Uterus (tissue), 4 donors: ENCODE results near the gene R3HDM2. TPM values are rescaled to one million over a fixed set of nuclear protein-coding genes. Genes with fewer than 3 reads are reported as not detected.

ENCODE experiments used
- DNase-seq, 2 donors: peaks; one replicate each; pipeline ENCODE4 v3.0.0-alpha.2; 2019 to 2020
- H3K27ac ChIP-seq, 2 donors: fragments of 200-600 bp; sonication (generic); 1 replicate in 1 of 2; 2 replicates in 1 of 2; pipeline ENCODE4 v1.5.1; 2016 to 2018
- H3K27me3 ChIP-seq, 2 donors: fragments of 200-600 bp; sonication (generic); one replicate each; pipeline ENCODE4 v1.5.1; 2018 to 2019; ENCODE audit warnings: control low read depth in 1 of 2
- H3K36me3 ChIP-seq, 2 donors: fragments of 200-600 bp; sonication (generic); one replicate each; pipeline ENCODE4 v1.5.1; 2019; ENCODE audit warnings: control low read depth in 1 of 2
- H3K4me1 ChIP-seq, 2 donors: fragments of 200-600 bp; sonication (generic); one replicate each; pipeline ENCODE4 v1.5.1; 2018 to 2019; ENCODE audit warnings: control low read depth in 1 of 2
- H3K4me3 ChIP-seq, 2 donors: fragments of 200-600 bp; sonication (generic); 1 replicate in 1 of 2; 2 replicates in 1 of 2; pipeline ENCODE4 v1.5.1; 2018 to 2019; ENCODE audit warnings: mild to moderate bottlenecking in 1 of 2
- H3K9me3 ChIP-seq, 2 donors: fragments of 200-600 bp; sonication (generic); one replicate each; pipeline ENCODE4 v1.5.1; 2019; ENCODE audit warnings: control low read depth in 1 of 2
- CTCF ChIP-seq, 4 experiments: fragments of 200-600 bp in 2 of 4; fragments of 450-650 bp in 2 of 4; sonication (generic) in 2 of 4; IDR thresholded peaks; one replicate each; pipeline ENCODE4 v1.5.1; 2016 to 2019; ENCODE audit warnings: antibody characterized with exemption in 4 of 4, mild to moderate bottlenecking in 2 of 4, moderate library complexity in 1 of 4
- POLR2A ChIP-seq, 2 donors: fragments of 450-650 bp; IDR thresholded peaks; one replicate each; pipeline ENCODE4 v1.6.1; 2016; ENCODE audit warnings: antibody characterized with exemption in 2 of 2, mild to moderate bottlenecking in 1 of 2, moderate library complexity in 1 of 2
- intact Hi-C: fragments of 100-400 bp; cut with DNase I; formaldehyde crosslinking; loops from one replicate; pipeline ENCODE4 v1.15.1; 2023; ENCODE audit warnings: low total_unique reads
- total RNA-seq, 4 donors: library from RNA; depleted of rRNA in 3 of 4; stranded (reverse); fragments of >200 nt in 3 of 4; gene quantifications; one replicate each; pipeline versions ENCODE4 v1.1.0 to v1.2.4, GENCODE V29; 2014 to 2023
- donor health status: DM: yes; HTN: yes; CAD: no.

Gene R3HDM2
- total RNA-seq, 4 donors from 2014 or later: 9.4 to 89.0 (median 34.2) TPM

GRCh38 chr12:57352166-57352565 lies 78.7 kb downstream of the R3HDM2 start:
- TF ChIP-seq CTCF (IDR thresholded peaks at IDR 0.05): no peak
- TF ChIP-seq POLR2A (IDR thresholded peaks at IDR 0.05): no peak
- Histone ChIP-seq H3K27me3 (no peaks in the 10 kb centered on the region), H3K36me3 (no peaks in the 10 kb centered on the region), H3K4me3 (no peak overlapping the region), H3K9me3 (no peaks in the 10 kb centered on the region), H3K4me1 (no peaks in the 10 kb centered on the region), H3K27ac (no peak overlapping the region)
- no peak for DNase-seq
- intact Hi-C loops: no loop called here

GRCh38 chr12:57347284-57347683 lies 83.6 kb downstream of the R3HDM2 start:
- H3K4me3 ChIP-seq: no peak overlapping the region
- DNase-seq: no peak
- H3K36me3 ChIP-seq: no peaks in the 10 kb centered on the region
- intact Hi-C loops: no loop called here
- TF ChIP-seq POLR2A (IDR thresholded peaks at IDR 0.05) (no peak), CTCF (IDR thresholded peaks at IDR 0.05) (no peak)
- no peaks in the 10 kb centered on the region for H3K4me1 ChIP-seq
- no peaks in the 10 kb centered on the region for H3K27me3 ChIP-seq
- no peaks in the 10 kb centered on the region for H3K9me3 ChIP-seq
- no peak overlapping the region for H3K27ac ChIP-seq

GRCh38 chr12:57343703-57344378 lies 87.0 kb downstream of the R3HDM2 start:
- no peak overlapping the region for H3K27ac ChIP-seq
- DNase-seq: no peak
- no peaks in the 10 kb centered on the region for H3K36me3 ChIP-seq
- no peaks in the 10 kb centered on the region for H3K9me3 ChIP-seq
- intact Hi-C loops: no loop called here
- H3K4me1 ChIP-seq: no peaks in the 10 kb centered on the region
- TF ChIP-seq CTCF (IDR thresholded peaks at IDR 0.05) (no peak), POLR2A (IDR thresholded peaks at IDR 0.05) (no peak)
- no peak overlapping the region for H3K4me3 ChIP-seq
- H3K27me3 ChIP-seq: no peaks in the 10 kb centered on the region

GRCh38 chr12:57342207-57342691 lies 88.6 kb downstream of the R3HDM2 start:
- no peak for TF ChIP-seq CTCF (IDR thresholded peaks at IDR 0.05)
- no peak for TF ChIP-seq POLR2A (IDR thresholded peaks at IDR 0.05)
- peak overlapping the region; percentile 28 to 37 for H3K27ac ChIP-seq
- intact Hi-C loops: no loop called here
- H3K9me3 ChIP-seq: no peaks in the 10 kb centered on the region
- no peak overlapping the region for H3K4me3 ChIP-seq
- no peaks in the 10 kb centered on the region for H3K36me3 ChIP-seq
- no peak for DNase-seq
- H3K27me3 ChIP-seq: no peaks in the 10 kb centered on the region
- no peaks in the 10 kb centered on the region for H3K4me1 ChIP-seq

GRCh38 chr12:57341275-57341990 lies 89.4 kb downstream of the R3HDM2 start:
- peak overlapping the region; percentile 37 to 50 for H3K27ac ChIP-seq

More at GRCh38 chr12:57341275-57341990, 89.4 kb downstream of the R3HDM2 start:
- intact Hi-C loops: no loop called here
- Histone ChIP-seq H3K27me3 (no peaks in the 10 kb centered on the region), H3K9me3 (no peaks in the 10 kb centered on the region), H3K4me1 (no peaks in the 10 kb centered on the region), H3K36me3 (no peaks in the 10 kb centered on the region), H3K4me3 (no peak overlapping the region)
- TF ChIP-seq POLR2A (IDR thresholded peaks at IDR 0.05) (no peak), CTCF (IDR thresholded peaks at IDR 0.05) (no peak)
- no peak for DNase-seq
